BJ (cell line): Measurements from ENCODE around the gene TSKU. TPM values are rescaled to one million over a fixed set of nuclear protein-coding genes. Genes with fewer than 3 reads are reported as not detected.
A peak's percentile ranks its signal among the peaks of the same experiment; 100 is the strongest.

Experiments
- CTCF ChIA-PET: fragments of 350-600 bp; formaldehyde crosslinking; extraction: SDS; loops from one replicate; lab custom pipeline; 2021; ENCODE audit warnings: antibody characterized with exemption, inconsistent platforms; lab: Yijun Ruan, JAX
- POLR2A ChIA-PET: fragments of 300-600 bp; sonication (Branson Sonifier 250); formaldehyde crosslinking; extraction: SDS; loops from one replicate; lab custom pipeline; 2021; ENCODE audit warnings: antibody characterized with exemption; lab: Charles Lee
- DNase-seq: peaks from one replicate; pipeline ENCODE4 v3.0.0-alpha.2; 2011; ENCODE audit warnings: low read depth
- H3K27me3 ChIP-seq: 2 replicates; pipeline ENCODE4 v1.6.0; 2011; ENCODE audit warnings: low read length; ENCODE audit not compliant: control insufficient read depth, insufficient read depth
- H3K36me3 ChIP-seq: 2 replicates; pipeline ENCODE4 v1.5.1; 2011; ENCODE audit warnings: low read length; ENCODE audit not compliant: control insufficient read depth, insufficient read depth
- H3K4me3 ChIP-seq: 2 replicates; pipeline ENCODE4 v1.5.1; 2011; ENCODE audit warnings: low read depth, mild to moderate bottlenecking, control low read depth, low read length
- polyA plus RNA-seq: library from polyadenylated mRNA; depleted of rRNA; stranded (reverse); fragments of >200 nt; gene quantifications from 2 replicates; pipeline ENCODE4 v1.2.3, GENCODE V29; 2011
- TF ChIP-seq, protein P1 (sequence below): IDR thresholded peaks from 2 replicates; pipeline ENCODE4 v1.5.1; 2011; ENCODE audit warnings: low read depth, mild to moderate bottlenecking, control low read depth, inconsistent platforms, low read length, moderate library complexity; ENCODE audit not compliant: insufficient read depth

TSKU gene
- polyA plus RNA-seq, 1 experiment: 27.3 TPM

DNA sequence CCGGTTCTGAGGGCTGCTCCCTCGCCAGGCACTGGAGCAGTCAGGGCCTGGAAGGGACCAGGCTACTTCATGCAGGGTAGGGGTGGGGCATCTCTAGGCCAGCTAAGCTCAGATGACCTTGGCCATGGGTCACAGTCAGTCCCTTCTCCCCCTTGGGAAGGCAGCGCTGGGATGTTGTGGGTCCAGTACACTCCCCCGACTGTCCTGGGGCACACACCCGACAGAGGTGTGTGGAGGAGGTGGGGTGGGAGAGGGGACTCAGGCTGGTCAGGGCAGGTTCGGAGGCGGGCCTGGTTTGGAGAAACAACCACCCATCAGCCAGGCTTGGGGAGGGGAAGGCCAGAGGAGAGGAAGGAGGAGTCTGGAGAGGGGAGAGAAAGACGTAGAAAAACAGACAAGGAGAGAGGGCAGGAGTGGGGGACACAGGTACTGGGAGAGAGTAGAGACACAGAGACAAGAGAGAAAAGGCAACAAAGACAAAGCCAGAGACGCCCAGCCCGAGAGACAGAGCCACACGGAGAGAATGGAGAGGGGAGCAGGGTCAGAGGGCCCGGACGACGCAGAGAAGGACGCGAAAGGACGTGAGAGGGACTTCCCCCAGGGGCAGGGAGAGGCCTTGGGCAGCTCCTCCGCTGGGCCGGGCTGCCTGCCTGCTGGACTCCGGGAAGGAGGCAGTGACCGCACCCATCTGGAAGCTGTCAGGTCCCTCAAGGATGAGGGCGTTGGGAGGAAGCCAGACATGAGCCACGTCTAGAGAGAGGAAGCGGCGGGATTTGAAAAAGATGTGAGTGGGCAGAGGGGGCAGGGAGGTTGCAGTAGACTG, 30.6 kb upstream of the TSKU start:
- TF ChIP-seq, protein P1, sequence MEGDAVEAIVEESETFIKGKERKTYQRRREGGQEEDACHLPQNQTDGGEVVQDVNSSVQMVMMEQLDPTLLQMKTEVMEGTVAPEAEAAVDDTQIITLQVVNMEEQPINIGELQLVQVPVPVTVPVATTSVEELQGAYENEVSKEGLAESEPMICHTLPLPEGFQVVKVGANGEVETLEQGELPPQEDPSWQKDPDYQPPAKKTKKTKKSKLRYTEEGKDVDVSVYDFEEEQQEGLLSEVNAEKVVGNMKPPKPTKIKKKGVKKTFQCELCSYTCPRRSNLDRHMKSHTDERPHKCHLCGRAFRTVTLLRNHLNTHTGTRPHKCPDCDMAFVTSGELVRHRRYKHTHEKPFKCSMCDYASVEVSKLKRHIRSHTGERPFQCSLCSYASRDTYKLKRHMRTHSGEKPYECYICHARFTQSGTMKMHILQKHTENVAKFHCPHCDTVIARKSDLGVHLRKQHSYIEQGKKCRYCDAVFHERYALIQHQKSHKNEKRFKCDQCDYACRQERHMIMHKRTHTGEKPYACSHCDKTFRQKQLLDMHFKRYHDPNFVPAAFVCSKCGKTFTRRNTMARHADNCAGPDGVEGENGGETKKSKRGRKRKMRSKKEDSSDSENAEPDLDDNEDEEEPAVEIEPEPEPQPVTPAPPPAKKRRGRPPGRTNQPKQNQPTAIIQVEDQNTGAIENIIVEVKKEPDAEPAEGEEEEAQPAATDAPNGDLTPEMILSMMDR: no peak
- peak; percentile 72 for DNase-seq
- Histone ChIP-seq H3K4me3 (no peak overlapping the region), H3K27me3 (no peaks in the 10 kb centered on the region; the same call in 1 of the 2 replicates), H3K36me3 (no peaks in the 10 kb centered on the region)
- POLR2A ChIA-PET: no interaction called here
- CTCF ChIA-PET: interaction anchor here (1.4 to 2.2 kb wide), 5 partner anchors 12 to 167 kb away, joined by 3 to 8 read pairs (median 6); no protein-coding TSS in a partner anchor

DNA sequence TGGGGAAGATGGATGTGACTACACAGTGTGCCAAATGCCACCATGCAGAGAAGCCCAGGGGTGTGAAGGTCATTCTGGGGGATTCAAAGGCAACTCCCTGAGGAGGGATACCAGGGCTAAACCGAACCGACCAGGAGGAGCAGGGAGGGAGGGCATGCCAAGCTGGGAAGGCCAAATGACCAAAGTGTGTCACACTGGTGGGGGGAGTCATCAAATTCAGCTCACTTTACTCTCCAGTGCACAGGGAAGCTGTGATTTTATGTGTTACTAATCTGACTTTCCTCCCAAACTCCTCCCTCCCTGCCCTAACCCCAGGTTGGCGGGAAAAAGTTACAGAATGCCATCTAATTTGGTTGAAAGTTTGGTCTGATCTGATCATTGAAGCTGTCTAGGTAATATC, 29.7 kb upstream of the TSKU start:
- Histone ChIP-seq H3K4me3 (no peak overlapping the region), H3K27me3 (no peaks in the 10 kb centered on the region; the same call in 1 of the 2 replicates), H3K36me3 (no peaks in the 10 kb centered on the region)
- ChIA-PET CTCF (interaction anchor here (0.6 to 2.2 kb wide), 6 partner anchors 11 to 1444 kb away, joined by 3 to 8 read pairs (median 5); no protein-coding TSS in a partner anchor), POLR2A (no interaction called here)
- DNase-seq: no peak
- TF ChIP-seq, protein P1: no peak

DNA sequence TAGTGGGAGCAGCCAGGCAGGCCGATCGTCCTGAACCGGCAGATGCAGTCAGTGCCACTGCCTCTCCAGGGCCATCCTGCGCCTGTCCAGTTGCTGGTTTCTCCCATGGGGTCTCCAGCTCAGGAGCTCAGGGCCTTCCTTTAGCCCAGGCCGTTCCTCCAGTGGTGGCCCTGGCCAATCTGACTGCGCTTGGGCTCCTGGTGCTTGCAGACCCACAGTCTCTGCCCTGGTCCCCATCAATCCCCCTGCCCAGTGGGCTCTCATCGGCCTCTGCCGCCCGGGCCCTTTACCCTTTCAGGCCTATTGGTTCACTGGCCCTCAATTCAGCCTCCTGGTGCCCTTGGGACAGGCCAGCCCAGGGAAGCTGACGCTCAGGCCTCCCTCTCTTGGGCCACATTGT, 29.2 kb upstream of the TSKU start:
- H3K4me3 ChIP-seq: no peak overlapping the region
- DNase-seq: no peak
- TF ChIP-seq, protein P1: no peak
- POLR2A ChIA-PET: no interaction called here
- H3K27me3 ChIP-seq: peaks cover 3% of the 10 kb centered on the region
- CTCF ChIA-PET: interaction anchor here (0.6 to 2.2 kb wide), 6 partner anchors 17 to 1444 kb away, joined by 3 to 8 read pairs (median 5); no protein-coding TSS in a partner anchor
- no peaks in the 10 kb centered on the region for H3K36me3 ChIP-seq

DNA sequence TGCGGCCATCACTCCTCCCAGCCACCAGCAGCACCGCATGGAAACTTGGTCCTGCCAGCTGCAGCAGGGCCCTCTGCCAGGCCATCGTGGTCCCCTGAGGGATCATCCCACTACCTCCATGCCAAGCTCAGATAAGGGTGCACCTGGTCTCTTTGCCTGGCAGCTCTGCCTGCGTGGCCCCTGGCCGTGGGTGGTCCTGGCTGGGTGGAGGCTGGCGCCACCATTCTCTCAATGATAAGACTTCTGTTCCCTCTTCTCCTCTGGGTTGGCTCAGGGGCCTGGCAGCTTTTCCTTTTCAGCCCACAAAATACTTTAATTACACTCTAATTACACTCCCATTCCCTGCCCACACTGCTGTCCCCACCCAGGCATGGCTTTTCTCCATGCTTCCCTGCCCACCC, 26.8 kb upstream of the TSKU start:
- CTCF ChIA-PET: no interaction called here

DNA sequence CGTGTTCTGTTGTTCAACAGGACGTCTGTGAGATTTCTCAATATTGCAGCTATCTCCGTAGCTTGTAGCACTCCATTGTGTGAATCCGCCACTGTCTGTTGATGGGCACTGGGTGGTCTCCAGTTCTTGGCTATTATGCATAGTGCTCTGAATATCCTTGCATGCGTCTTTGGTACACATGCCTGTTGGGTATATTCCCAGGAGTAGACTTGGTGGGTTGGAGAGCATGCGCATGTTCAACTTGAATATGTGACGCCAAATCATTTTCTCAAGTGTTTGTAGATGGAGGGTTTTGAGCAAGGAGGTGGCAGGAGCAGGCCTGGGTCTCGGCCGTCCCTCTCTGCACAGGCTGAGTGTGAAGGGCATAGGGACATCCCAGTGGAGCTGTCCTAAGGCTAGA, 24.8 kb upstream of the TSKU start:
- ChIA-PET POLR2A (no interaction called here), CTCF (no interaction called here)
- TF ChIP-seq, protein P1: no peak
- Histone ChIP-seq H3K27me3 (peaks cover 4% of the 10 kb centered on the region), H3K36me3 (no peaks in the 10 kb centered on the region), H3K4me3 (no peak overlapping the region)
- DNase-seq: no peak

More for the DNA sequence above, 26.8 kb upstream of the TSKU start:
- Histone ChIP-seq H3K36me3 (no peaks in the 10 kb centered on the region), H3K4me3 (no peak overlapping the region), H3K27me3 (peaks cover 4% of the 10 kb centered on the region)
- no peak for DNase-seq
- POLR2A ChIA-PET: no interaction called here
- TF ChIP-seq, protein P1: no peak
